Measurements from ENCODE around the gene CYB561D2.

Gene CYB561D2

GRCh38 chr3:50390508-50391224 lies 40.0 kb downstream of the CYB561D2 start:
- DNase-seq (ENCODE audit: low read depth, low spot score) = no peak
- no peak overlapping the region for H3K27ac ChIP-seq (ENCODE audit: low read length)
- H3K4me1 ChIP-seq (ENCODE audit: control insufficient read depth, insufficient read depth, low read length) = no peaks in the 10 kb centered on the region; the same call in 1 of the 2 replicates

GRCh38 chr3:50392101-50392715 lies 41.5 kb downstream of the CYB561D2 start:
- no peak for DNase-seq (ENCODE audit: low read depth, low spot score)
- H3K27me3 ChIP-seq (ENCODE audit: control insufficient read depth, insufficient read depth, low read length) = no peaks in the 10 kb centered on the region
- no peak overlapping the region for H3K4me3 ChIP-seq (ENCODE audit: low read length)
- no peaks in the 10 kb centered on the region; the same call in 1 of the 2 replicates for H3K4me1 ChIP-seq (ENCODE audit: control insufficient read depth, insufficient read depth, low read length)
- no CpG with 5 or more reads among the region's 5 CpGs for WGBS (ENCODE audit: insufficient coverage, insufficient read length)
- no peak overlapping the region for H3K27ac ChIP-seq (ENCODE audit: low read length)
- H3K9me3 ChIP-seq (ENCODE audit: control insufficient read depth, insufficient read depth, low read length) = no peaks in the 10 kb centered on the region
- H3K36me3 ChIP-seq (ENCODE audit: control insufficient read depth, insufficient read depth, low read length) = no peaks in the 10 kb centered on the region; the same call in 1 of the 2 replicates

More at GRCh38 chr3:50390508-50391224, 40.0 kb downstream of the CYB561D2 start:
- H3K9me3 ChIP-seq (ENCODE audit: control insufficient read depth, insufficient read depth, low read length) = no peaks in the 10 kb centered on the region
- H3K4me3 ChIP-seq (ENCODE audit: low read length) = no peak overlapping the region
- no peaks in the 10 kb centered on the region for H3K27me3 ChIP-seq (ENCODE audit: control insufficient read depth, insufficient read depth, low read length)
- no peaks in the 10 kb centered on the region; the same call in 1 of the 2 replicates for H3K36me3 ChIP-seq (ENCODE audit: control insufficient read depth, insufficient read depth, low read length)
- no CpG with 5 or more reads among the region's 12 CpGs for WGBS (ENCODE audit: insufficient coverage, insufficient read length)

DNA sequence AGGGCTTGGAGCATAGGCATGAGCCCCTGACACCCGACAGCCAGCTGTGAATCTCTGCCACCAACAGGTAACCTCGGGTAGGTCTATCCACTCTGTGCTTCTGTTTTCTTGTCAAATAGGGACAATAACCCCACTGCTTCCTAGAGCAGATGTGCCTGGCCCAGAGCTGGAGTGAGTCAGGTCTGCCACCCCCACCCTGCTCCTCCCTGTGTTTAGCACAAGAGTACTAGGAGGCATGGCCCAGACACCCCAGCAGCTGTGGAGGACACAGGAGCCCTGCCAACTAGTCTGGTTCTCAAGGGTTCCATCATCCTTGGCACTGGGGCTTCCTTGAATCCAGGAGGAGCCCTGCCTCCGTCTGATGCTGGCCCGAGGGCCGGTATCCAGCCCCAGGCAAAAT lies 42.4 kb downstream of the CYB561D2 start:
- Histone ChIP-seq H3K27me3 (ENCODE audit: control insufficient read depth, insufficient read depth, low read length) (no peaks in the 10 kb centered on the region), H3K9me3 (ENCODE audit: control insufficient read depth, insufficient read depth, low read length) (no peaks in the 10 kb centered on the region)
- no CpG with 5 or more reads among the region's 5 CpGs for WGBS (ENCODE audit: insufficient coverage, insufficient read length)

DNA sequence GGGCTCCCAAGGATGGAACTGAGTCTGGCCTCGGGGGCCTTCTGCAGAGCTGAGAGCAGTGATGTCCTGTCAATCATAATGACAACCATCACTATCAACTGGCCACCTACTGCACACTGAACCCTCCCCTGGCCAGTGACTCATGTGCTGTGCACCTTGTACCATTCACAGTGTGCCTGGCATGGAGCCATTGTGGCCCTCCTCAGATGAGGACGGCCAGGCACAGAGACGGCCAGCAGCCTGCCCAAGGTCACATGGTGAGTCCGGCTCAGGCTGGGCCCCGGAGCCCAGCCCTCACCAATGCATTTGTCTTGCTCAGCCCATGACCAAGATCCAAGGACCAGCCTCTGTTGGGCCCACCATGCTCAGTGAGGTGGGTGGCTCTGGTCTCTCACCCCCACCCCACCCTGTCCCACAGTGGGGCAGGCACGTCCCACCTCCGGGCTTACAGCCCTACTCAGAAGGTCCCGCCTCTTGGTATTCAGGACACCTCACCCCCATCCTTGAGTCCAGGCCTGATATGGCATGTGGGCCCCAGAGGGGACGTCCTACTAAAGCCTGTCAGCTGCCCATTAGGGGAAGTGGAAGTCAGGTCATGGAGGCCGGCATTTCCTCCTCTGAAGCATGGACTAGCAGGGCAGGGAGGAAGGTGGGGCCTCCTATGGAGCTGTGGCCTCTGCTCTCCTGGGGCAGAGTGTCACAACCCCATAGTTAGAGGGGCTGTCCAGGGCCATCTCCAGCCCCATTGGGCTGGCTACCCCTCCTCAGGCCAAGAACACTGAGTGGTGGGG lies 44.6 kb downstream of the CYB561D2 start:
- Histone ChIP-seq H3K27ac (ENCODE audit: low read length) (no peak overlapping the region), H3K4me3 (ENCODE audit: low read length) (no peak overlapping the region), H3K36me3 (ENCODE audit: control insufficient read depth, insufficient read depth, low read length) (no peaks in the 10 kb centered on the region; the same call in 1 of the 2 replicates), H3K27me3 (ENCODE audit: control insufficient read depth, insufficient read depth, low read length) (no peaks in the 10 kb centered on the region), H3K9me3 (ENCODE audit: control insufficient read depth, insufficient read depth, low read length) (no peaks in the 10 kb centered on the region), H3K4me1 (ENCODE audit: control insufficient read depth, insufficient read depth, low read length) (no peaks in the 10 kb centered on the region; the same call in 1 of the 2 replicates)
- WGBS (ENCODE audit: insufficient coverage, insufficient read length) = no CpG with 5 or more reads among the region's 10 CpGs
- no peak for DNase-seq (ENCODE audit: low read depth, low spot score)

More for the DNA sequence above, 42.4 kb downstream of the CYB561D2 start:
- Histone ChIP-seq H3K27ac (ENCODE audit: low read length) (no peak overlapping the region), H3K4me1 (ENCODE audit: control insufficient read depth, insufficient read depth, low read length) (no peaks in the 10 kb centered on the region; the same call in 1 of the 2 replicates), H3K4me3 (ENCODE audit: low read length) (no peak overlapping the region), H3K36me3 (ENCODE audit: control insufficient read depth, insufficient read depth, low read length) (no peaks in the 10 kb centered on the region; the same call in 1 of the 2 replicates)
- no peak for DNase-seq (ENCODE audit: low read depth, low spot score)

- no peaks in the 10 kb centered on the region for H3K4me1 ChIP-seq (ENCODE audit: control insufficient read depth, insufficient read depth, low read length)
- no peak overlapping the region for H3K27ac ChIP-seq (ENCODE audit: low read length)
- H3K36me3 ChIP-seq (ENCODE audit: control insufficient read depth, insufficient read depth, low read length) = no peaks in the 10 kb centered on the region; the same call in 1 of the 2 replicates
- no peak for DNase-seq (ENCODE audit: low read depth, low spot score)
- H3K9me3 ChIP-seq (ENCODE audit: control insufficient read depth, insufficient read depth, low read length) = no peaks in the 10 kb centered on the region
- H3K27me3 ChIP-seq (ENCODE audit: control insufficient read depth, insufficient read depth, low read length) = no peaks in the 10 kb centered on the region
- WGBS (ENCODE audit: insufficient coverage, insufficient read length) = no CpG with 5 or more reads among the region's 10 CpGs
- no peak overlapping the region for H3K4me3 ChIP-seq (ENCODE audit: low read length)
Measured at GRCh38 chr3:50396502-50396901, 45.8 kb downstream of the CYB561D2 start.

DNA sequence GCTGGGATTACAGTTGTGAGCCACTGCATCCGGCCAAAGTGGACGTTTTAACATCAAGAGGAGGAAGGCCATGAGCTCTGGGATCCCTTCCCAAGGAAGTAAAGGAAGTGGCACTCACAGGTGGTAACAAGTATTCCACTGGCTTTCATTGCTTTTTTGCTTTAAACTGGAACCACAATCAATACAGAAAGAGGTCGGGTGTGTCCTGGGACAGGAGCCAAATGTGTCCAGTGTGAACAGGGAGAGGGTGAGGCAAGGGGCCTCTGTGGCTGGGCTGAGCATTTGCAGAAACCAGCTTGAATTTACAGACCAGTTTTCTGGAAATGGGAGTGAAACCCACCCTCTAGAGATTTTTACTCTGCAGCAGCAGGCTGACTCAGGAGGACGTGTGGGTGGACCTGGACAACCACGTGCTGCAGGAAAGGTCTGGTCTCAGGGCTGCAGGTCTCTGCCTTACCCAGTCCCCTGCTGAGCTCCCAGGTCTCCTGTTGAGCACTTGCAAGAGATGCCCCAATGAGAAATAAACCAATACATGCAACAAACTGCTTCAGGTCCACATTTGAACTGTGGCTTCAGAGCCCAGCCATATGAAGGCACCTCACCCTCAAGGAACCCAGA lies 51.4 kb downstream of the CYB561D2 start:
- Histone ChIP-seq H3K4me3 (ENCODE audit: low read length) (no peak overlapping the region), H3K4me1 (ENCODE audit: control insufficient read depth, insufficient read depth, low read length) (no peaks in the 10 kb centered on the region), H3K27me3 (ENCODE audit: control insufficient read depth, insufficient read depth, low read length) (no peaks in the 10 kb centered on the region), H3K9me3 (ENCODE audit: control insufficient read depth, insufficient read depth, low read length) (no peaks in the 10 kb centered on the region), H3K36me3 (ENCODE audit: control insufficient read depth, insufficient read depth, low read length) (no peaks in the 10 kb centered on the region), H3K27ac (ENCODE audit: low read length) (no peak overlapping the region)
- DNase-seq (ENCODE audit: low read depth, low spot score) = no peak
- no CpG with 5 or more reads among the region's 5 CpGs for WGBS (ENCODE audit: insufficient coverage, insufficient read length)
